COR-L47 (cell line): ENCODE data around the gene EEFSEC.

ENCODE experiments used
- DNase-seq: peaks from one replicate; lab custom pipeline; 2025; lab: John Stamatoyannopoulos, UW

The EEFSEC gene

DNA sequence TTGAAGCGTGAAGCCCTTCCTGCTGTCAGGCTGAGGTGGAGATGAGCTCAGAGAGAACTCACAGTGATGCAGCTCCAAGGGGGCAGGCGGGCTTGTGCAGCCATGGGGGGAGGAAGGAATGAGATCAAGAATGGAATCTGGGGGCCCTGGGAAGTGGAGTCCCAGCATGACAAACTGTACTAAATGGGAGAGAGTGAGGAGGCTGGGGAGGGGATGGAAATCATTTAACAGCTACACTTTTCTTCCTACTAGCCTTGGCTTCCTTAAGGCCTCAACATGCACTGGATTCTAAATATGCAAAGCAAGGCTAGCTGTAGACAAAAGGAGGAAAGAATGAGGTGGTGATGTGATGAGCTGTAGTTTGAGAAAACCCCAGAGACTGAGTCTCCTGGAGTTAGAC, 133.9 kb downstream of the EEFSEC start:
- no peak for DNase-seq

DNA sequence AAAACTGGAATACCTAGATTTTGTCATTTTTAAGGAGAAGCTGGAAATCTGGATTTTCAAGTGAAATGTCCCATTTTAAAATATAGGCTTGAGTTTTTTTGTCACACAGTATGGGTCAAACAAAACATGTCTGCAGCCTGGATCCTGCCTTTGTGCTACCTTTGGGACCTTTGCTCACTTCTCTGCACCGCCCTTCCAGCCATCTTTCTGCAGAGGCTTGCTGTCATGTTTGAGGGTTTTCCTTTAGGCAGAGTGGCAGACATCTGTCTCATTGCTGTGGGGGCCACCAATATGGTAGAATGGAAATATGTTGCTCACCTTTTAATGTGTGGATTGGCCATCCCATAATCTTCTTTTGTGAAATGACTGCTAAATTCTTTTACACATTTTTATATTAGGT, 136.3 kb downstream of the EEFSEC start:
- DNase-seq, result no peak

DNA sequence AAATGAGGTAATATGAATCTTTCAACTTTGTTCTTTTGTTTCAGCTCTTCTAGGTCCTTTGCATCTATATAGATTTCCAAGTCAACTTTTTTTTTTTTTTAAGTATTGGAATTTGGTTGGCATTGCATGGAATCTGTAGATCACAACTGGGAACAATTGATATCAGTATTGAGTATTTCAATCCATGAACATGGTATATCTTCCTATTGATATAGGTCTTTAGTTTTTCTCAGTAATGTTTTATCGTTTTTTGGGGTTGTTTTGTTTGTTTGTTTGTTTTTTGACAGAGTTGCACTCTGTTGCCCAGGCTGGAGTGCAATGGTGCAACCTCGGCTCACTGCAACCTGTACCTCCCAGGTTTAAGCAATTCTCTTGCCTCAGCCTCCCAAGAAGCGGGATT, 137.2 kb downstream of the EEFSEC start:
- no peak for DNase-seq

DNA sequence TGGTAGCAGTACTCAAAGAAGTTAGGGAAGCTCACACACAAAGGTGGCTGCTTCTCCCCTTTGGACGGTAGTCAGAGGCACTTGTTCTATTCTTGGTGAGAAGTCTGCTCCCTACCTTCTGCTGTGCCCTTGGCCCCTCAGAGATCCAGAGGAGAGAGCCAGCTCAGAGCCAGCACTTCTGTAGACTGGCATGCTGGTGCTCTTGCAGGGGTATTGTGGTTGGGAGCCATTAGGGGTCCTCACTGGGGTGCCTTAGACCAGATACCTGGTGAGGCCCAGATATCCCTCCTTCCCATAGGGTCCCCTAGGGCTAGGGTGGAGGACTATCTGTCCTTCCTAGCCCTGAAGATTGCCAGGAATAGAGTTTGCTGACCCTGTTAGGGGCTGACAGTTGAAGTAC, 140.6 kb downstream of the EEFSEC start:
- no peak for DNase-seq

DNA sequence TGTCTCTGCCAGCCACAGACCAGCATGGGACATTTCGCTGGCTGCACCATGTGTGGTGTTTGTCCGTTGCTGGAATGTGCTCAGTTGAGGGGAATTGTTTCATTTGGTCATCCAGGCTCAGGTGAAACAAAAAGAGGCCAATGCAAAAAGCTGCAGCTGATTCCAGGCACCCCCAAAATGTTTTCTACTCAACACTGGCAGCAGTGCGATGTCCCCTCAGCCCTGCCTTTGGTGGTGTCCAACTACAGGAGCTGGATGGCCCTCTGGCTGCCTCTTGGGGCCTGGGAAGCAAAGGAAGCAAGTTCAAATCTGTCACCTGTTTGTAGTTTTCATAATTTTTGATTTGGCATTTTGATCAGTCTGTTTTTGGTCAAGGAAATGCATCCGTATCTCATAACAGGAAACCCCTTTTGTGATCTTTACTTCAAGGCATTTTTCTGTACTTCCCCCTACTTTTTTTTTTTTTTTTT, 141.8 kb downstream of the EEFSEC start:
- DNase-seq, result no peak

DNA sequence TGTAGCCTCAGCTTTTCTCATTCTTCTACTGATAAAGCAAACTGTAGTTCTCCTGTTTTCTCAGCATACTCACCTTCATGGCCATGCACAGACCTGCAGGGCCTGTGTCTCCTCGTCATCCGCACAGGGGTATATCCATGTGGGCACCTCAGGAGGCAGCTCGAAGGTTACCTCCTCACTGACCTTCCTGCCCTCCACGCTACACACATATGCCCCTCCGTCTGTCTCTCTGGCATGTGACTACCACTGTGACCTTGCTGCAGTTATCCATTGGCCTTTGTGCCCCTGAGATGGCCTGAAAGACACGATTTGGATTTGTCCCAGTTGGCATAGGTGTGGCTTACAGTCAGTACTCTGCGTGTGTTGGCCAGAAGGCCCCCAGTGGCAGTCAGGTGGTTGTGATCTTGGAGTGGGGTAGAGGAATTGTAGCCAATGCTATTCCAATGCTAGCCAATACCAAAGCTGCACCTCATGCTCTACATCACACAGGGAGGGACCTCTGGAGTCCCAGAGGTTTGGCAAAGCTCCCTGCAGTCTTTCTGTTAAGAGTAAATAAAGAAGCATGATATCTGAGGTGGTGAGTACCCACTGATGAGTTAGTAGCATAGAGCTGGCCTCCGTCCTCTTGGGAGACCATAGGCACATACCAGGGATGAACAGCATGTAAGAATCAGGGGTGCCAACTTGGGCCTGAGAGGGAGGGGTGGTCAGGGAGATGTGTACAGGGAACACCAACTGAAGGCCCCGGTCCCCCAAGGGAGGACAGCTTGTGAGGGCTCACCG, 143.4 kb downstream of the EEFSEC start:
- DNase-seq, result no peak

DNA sequence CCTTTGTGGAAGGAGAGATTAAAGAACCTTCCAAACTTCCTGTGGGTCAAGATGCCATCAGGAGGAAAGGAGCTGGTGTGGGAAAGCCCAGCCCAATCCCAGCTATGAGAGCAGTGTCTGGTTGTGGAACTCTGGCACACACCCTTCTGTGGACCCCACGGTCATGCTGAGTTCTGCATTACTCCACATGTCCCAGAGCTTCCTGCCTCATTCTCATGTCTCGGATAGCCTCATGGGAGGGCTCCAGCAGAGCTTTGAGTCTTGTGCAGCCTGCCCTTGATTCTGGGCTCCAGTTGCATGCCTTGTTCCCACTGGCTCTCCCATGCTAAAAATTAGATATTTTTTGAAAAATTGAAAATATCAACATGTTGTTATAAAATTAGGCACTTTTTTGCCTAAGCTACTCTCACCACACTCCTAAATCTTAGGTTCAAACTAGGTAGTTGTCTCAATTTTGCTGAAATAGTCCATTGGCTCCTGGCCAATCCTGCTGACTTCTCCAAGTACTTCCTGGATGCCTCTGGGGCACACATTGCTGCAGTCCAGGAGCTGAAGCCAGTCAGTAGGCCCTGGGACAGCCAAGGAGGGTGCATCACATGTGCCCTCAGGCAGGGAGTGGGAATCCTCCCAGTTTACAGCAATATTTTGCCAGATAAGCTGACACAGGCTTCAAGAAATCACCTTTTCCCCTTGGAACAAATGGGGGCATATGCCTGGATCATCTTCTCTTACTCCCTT, 144.3 kb downstream of the EEFSEC start:
- no peak for DNase-seq

DNA sequence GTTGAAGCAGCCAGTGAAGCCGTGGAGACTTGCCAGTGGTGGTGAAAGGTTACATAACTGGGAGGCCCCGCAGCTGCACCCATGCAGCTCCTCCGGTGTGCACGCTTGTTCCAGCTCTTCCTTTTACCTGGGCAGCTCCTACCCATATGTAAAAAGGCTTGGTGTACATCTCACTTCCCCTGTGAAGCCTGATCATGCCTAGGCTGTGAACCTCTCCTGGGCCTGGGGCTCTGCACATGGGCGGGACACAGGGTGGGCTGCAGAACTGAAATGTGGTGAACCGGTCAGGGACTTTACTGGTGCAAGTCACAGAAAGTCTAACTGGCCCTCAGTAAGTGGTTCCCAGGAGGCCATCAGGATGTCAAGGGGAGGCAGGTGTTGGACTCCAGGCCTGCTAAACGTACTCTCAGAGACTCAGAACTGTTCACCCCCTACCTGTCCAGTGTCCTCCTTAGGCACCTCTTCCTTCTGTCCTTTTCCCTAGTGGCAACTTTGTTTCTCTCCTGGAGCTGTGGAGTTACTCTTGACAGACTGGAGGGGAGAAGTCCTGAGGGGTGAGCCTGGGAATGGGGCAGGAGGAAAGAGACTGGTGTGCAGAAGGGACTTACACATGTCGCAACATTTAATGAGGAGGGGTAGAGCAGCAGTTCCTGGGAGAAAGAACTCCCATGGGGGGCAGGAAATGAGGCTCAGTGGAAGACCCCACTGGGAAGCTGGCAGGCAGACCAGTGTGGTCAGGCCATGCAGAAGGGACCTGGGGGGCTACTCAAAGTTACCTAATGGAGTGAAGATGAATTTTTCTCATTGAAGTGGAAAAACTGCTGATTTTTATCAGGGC, 148.1 kb downstream of the EEFSEC start:
- DNase-seq, result no peak

DNA sequence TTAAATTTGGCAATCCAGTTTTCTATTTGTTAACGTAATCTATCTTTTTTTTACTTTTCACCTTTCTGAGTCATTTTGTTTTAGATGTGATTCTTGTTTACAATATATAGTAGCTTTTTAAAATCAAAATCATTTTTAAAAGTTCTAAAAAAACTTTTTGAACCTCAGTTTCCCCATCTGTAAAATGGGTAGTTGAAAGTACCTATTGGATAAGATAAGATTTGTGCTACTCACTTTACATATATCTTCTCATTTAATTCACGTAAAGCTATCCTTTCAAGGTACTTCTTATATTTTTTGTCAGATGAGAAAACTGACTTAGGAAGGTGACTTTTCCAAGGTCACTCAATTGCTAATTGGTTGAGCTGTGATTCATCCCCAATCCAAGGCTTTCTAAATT, 153.2 kb downstream of the EEFSEC start:
- no peak for DNase-seq

DNA sequence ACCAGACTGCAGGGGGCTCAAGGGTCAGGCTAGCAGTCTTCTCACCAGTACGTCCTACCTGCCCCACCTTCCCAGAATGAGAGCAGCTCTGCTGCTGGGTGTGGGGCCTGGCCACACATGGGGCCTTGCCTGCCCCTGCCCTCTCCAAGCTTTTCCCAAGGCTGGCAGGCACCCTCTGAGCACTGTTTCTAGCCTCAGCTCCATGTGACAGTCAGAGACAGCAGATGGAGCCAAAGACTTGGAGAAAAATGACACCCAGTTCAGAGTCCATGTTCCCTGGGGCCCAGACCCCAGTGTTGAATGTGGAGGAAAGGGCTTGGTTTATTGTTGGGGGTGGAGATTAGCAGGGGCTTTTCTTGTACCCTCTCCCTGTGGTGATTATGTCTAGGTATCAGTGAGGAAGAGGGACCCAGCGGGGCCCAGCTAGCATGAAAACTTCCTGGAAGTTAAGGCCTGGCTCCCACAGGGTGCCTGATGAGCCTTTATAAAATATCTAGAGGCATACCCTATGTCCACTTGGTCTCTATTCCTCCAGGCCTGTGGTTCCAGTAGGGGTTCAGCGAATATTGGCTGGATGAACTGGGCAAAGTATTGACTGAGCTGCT, 153.8 kb downstream of the EEFSEC start:
- peak; percentile 42 for DNase-seq

DNA sequence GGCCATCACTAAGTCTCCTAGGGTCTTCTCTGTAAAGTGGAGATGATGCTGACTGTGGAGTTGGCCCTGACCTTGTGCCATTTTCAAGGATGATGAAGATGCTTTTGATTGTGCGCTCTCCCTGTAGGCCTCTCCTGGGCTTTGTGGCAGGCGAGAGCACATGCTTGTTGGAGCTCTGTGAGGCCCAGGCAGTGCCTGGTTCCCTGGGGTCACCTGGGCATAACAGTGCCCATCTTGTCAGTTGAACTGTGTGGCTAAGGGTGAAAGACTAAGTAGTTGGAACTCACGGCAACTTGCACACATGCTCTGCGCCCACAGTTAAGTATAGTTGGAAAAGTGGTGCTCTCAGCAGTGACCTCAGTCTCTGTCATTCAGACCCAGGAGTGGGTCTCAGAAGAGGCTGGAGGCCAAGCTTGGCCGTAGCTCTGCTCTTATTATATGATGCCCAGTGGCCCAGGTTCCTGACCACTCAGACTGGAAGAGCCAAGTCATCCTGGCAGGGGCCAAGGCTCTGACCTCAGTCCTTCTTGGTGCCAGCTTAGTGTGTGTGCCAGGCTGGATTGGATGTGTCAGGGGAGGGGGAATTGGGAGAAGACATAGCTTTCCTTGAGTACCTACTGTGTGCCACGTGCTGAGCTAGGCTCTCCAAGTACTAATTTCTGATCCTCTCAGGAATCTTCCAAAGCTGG, 154.6 kb downstream of the EEFSEC start:
- DNase-seq, result no peak

DNA sequence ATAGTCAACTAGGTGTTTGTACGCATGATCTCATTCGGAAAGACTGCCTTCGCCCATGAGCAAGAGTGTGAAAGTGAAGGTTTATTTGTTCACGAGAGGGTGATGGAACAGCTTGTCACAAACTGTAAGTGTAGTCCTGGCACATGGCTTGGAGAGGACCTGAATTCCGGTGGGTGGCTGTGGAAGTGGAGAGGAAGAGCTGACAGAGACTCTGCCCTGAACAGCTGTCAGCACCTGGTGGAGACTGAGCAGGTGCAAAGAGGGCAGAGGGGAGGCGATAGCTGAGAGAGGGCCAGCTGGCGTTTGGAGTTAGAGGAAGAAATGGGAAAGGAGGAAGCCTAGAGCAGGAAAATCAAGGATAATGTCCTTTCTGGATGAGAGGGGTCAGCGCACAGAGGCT, 155.7 kb downstream of the EEFSEC start:
- peak; percentile 67 for DNase-seq

DNA sequence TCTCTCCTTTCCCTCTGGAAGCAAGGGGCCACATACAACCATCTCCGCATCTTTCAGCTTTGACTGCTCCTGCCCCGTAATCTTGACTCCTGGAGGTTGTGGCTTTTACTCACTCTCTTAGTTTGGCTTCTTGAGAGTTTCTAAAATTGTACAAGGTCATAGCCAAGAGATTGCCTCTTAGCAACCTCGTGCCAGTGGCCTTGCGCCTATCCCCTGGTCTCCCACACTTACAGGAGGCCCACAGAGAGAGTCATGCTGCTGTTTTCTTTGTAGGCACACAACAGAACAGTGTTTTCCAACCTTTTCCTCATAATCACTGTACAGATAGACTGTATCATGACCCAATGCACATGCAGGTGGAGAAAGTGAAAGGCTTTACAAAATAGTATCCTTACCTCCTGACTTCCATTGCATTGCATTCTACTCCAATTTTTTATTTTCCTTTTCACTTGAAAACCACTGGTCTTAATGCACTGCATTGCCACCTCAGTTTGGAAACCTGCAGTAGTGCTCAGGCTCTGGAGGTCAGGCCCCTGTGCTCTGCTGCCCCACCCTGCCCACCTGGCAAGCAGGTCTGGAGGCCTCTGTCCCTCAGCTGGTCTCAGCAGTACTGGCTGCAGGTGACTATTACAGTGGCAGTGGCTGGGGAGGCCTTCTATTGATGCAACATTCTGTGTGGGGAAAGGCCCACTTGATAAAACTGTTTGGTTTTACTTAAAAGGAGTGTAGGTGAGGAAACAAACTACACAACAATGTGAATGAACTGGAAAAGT, 157.2 kb downstream of the EEFSEC start:
- no peak for DNase-seq

DNA sequence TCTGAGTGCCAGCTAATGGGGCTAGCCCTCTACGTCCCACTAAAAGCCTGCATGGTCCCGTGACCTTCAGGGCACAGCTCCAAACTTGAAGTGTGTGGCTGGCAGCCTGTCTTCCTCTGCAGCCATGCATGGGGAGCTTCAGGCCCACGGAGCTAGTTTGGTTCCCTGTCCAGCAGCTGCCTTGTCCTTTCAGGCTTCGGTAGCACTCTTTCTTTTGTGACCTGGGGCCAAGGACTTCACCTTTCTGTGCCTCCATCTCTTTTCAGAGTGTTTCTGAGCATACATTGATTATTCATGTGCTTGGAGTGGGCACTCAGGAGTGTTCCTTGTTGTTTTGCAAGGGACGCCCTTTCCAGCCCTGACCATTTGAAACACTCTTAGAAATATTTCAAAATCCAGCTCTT, 158.2 kb downstream of the EEFSEC start:
- no peak for DNase-seq

DNA sequence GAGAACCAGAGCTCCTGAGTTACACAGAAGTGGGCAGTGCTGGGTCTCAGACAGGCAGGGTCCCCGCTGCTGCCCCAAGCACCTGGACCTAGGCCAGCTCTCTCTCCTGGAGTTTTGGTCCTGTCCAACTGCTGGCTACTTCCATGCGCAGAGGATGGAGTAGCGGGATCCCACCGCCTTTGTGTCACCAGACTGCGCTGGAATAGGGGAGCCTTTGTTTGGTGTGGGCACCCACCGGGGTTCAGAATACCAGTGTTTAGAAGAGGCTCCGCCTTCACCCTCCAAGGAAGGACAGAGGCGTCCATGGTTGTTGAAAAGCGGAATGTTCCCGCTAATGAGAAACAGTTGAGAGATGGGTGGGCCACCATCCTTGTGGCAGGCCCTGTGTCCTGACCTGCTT, 159.0 kb downstream of the EEFSEC start:
- no peak for DNase-seq

DNA sequence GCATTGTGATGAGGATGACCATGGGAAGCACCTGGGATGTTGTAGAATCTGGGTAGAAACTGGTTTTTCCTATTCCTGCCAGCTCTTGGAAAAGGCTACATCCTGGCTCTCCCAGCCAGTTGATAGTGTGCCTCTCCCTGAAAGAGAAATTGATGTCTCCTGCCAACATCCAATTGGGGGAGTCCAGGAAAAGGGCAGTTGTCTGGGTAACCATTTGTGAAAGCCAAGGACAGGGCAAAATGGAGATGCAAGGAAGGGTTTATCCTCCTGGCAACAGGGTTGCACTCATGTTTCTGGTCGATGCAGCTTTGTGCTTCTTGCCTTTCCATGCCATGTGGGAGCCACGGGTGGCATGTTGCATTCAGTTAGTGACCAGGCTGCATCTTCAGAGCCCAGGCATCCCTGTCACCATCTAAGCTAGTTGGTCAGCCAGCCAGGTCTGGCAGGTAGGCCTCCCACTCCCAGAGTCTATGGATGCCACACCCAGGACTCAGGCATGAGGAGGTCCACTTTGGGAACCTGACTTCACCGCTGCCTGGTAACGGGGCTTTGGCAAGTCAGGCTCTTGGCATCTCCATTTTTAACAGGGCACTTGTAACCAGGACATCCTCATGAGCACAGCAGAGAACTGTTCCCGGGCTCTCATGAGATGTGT, 159.9 kb downstream of the EEFSEC start:
- DNase-seq, result no peak

DNA sequence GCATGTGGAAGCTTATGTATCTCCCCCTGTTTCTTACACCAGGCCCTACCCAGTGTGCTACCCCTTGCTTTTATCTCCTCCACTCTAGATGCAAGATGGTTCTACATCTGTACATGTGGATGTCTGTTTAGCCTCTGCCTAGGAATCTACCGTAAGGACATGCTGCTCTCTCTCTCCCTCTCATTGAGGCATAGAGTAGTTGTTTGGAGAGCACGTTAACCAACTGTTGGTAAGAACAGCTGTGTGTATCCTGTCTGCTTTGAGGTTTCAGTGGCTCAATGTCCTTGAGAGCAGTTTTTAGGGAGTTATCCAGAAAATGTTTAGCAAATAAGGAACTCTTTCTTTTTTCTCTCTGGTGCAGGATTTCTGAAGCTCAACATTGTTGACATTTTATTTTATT, 160.7 kb downstream of the EEFSEC start:
- no peak for DNase-seq

DNA sequence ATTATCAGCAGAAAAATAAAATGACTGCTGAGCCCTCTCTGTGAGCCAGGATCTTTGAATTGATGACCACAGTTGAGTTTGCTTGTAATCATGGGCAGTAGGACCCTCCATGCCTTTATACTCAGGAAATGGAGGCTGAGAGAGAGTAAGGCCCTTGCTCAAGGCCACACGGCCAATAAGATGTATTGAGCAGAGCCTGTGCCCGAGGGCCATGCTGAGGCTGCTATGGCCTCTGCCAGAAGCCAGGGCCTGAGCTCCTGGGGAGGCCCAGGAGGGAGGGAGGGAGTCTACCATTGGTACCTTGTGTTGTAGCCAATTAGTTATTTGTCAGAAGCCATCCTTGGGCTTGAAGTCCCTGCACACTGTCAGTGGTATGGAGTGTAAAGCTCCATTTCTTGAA, 162.0 kb downstream of the EEFSEC start:
- DNase-seq, result no peak

DNA sequence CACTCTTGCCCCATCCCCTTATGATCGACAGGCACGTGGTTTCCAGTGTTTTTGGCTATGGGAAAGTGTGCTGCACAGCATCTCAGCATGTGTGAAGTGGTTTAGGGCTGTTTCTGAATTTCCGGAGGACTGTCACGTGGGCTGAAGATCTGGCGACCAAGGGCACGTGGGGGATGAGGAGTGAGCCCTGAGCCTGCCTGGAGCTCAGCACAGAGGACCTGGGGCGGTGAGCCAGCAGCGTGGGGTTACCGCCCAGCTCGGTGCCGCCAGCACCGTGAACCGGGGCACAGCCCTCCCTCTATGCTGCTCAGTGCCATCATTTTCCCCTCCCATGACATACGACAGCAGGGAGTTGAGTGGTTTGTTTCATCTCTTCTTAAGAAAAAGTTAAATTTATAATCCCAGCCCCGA, 163.2 kb downstream of the EEFSEC start:
- DNase-seq, result no peak

DNA sequence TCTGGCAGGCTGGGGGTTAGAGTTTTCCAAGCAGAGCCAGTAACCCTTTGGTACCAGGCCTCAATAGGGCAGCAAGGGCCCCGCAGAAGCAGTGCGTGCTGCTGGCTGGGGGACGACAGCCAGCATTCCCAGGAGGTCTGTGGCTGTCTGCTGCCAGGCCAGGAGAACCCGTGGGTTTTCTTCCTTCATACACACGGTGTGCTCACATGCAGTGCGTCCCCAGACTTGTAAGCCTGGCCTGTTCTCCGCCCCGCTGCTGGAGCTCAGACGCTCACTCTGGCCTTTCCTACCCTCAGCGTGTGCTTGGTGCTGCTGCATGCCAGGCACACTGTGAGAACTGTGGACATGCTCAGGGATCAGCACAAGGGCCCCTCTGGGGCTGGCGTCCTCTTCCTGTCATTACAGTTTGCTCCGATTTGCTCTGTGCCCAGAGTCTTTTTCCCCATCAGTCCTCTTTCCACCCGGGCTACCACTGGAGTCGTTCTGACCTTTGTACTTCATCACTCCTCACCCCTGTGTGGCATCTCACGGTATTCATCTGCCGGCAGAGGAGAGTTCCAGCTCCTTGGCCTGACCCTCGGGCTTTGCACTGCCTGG, 163.9 kb downstream of the EEFSEC start:
- DNase-seq, result no peak
